BLaER1 (cell line): ENCODE data around the gene PPP2R2C.

Source experiments
- H3K27ac ChIP-seq: shearing (Covaris generic); formaldehyde crosslinking; 2 replicates; pipeline ENCODE4 v1.8.1; 2022
- H3K27me3 ChIP-seq: shearing (Covaris generic); formaldehyde crosslinking; 2 replicates; pipeline ENCODE4 v1.8.1; 2022
- H3K36me3 ChIP-seq: shearing (Covaris generic); formaldehyde crosslinking; 2 replicates; pipeline ENCODE4 v1.8.1; 2022
- H3K4me1 ChIP-seq: shearing (Covaris generic); formaldehyde crosslinking; 2 replicates; pipeline ENCODE4 v1.8.1; 2022
- H3K4me2 ChIP-seq: shearing (Covaris generic); formaldehyde crosslinking; 2 replicates; pipeline ENCODE4 v1.8.1; 2022
- H3K4me3 ChIP-seq: shearing (Covaris generic); formaldehyde crosslinking; 2 replicates; pipeline ENCODE4 v1.8.1; 2022
- H3K9ac ChIP-seq: shearing (Covaris generic); formaldehyde crosslinking; 2 replicates; pipeline ENCODE4 v1.8.1; 2022
- H3K9me3 ChIP-seq: shearing (Covaris generic); formaldehyde crosslinking; 2 replicates; pipeline ENCODE4 v1.8.1; 2022
- H4K20me1 ChIP-seq: shearing (Covaris generic); formaldehyde crosslinking; 2 replicates; pipeline ENCODE4 v1.8.1; 2022
- Cebpa-rat ChIP-seq: shearing (Covaris generic); IDR thresholded peaks from 2 replicates; pipeline ENCODE4 v1.8.1; 2022

Gene PPP2R2C

GRCh38 chr4:6299875-6300274, 172.5 kb downstream of the PPP2R2C start:
- H3K27ac ChIP-seq: no peak overlapping the region
- no peaks in the 10 kb centered on the region for H3K27me3 ChIP-seq
- no peaks in the 10 kb centered on the region for H4K20me1 ChIP-seq
- H3K9me3 ChIP-seq: no peaks in the 10 kb centered on the region; the same call in 1 of the 2 replicates
- no peak overlapping the region for H3K4me2 ChIP-seq
- H3K4me3 ChIP-seq: no peak overlapping the region
- H3K36me3 ChIP-seq: peaks cover 50% of the 10 kb centered on the region
- H3K9ac ChIP-seq: no peak overlapping the region
- no peak for TF ChIP-seq Cebpa-rat
- H3K4me1 ChIP-seq: peaks cover 68% of the 10 kb centered on the region

- H3K27me3 ChIP-seq: no peaks in the 10 kb centered on the region
- H3K9me3 ChIP-seq: no peaks in the 10 kb centered on the region; the same call in 1 of the 2 replicates
- TF ChIP-seq Cebpa-rat: no peak
- H3K27ac ChIP-seq: peak overlapping the region; percentile 72
- peaks cover 59% of the 10 kb centered on the region for H3K36me3 ChIP-seq
- no peaks in the 10 kb centered on the region for H4K20me1 ChIP-seq
- H3K4me3 ChIP-seq: no peak overlapping the region
- peaks cover 59% of the 10 kb centered on the region for H3K4me1 ChIP-seq
- peak overlapping the region; percentile 83 for H3K4me2 ChIP-seq
- no peak overlapping the region for H3K9ac ChIP-seq
Measured at GRCh38 chr4:6298852-6299251, 173.6 kb downstream of the PPP2R2C start.

GRCh38 chr4:6298035-6298434, 174.4 kb downstream of the PPP2R2C start:
- Histone ChIP-seq H3K36me3 (peaks cover 67% of the 10 kb centered on the region), H4K20me1 (no peaks in the 10 kb centered on the region), H3K27me3 (no peaks in the 10 kb centered on the region), H3K27ac (peak overlapping the region; percentile 72), H3K4me2 (peak overlapping the region; percentile 83), H3K4me1 (peaks cover 54% of the 10 kb centered on the region), H3K4me3 (no peak overlapping the region), H3K9me3 (no peaks in the 10 kb centered on the region; the same call in 1 of the 2 replicates), H3K9ac (no peak overlapping the region)
- TF ChIP-seq Cebpa-rat: no peak

- Histone ChIP-seq H3K4me3 (no peak overlapping the region), H3K9ac (no peak overlapping the region), H3K4me1 (peaks cover 54% of the 10 kb centered on the region), H3K9me3 (no peaks in the 10 kb centered on the region; the same call in 1 of the 2 replicates), H3K4me2 (peak overlapping the region; percentile 83), H4K20me1 (no peaks in the 10 kb centered on the region), H3K36me3 (peaks cover 69% of the 10 kb centered on the region), H3K27me3 (no peaks in the 10 kb centered on the region), H3K27ac (peak overlapping the region; percentile 72)
- no peak for TF ChIP-seq Cebpa-rat
Measured at GRCh38 chr4:6297266-6297815, 175.1 kb downstream of the PPP2R2C start.

- no peak for TF ChIP-seq Cebpa-rat
- no peak overlapping the region for H3K4me2 ChIP-seq
- H3K4me3 ChIP-seq: no peak overlapping the region
- H4K20me1 ChIP-seq: no peaks in the 10 kb centered on the region
- no peak overlapping the region for H3K27ac ChIP-seq
- H3K9me3 ChIP-seq: no peaks in the 10 kb centered on the region; the same call in 1 of the 2 replicates
- H3K27me3 ChIP-seq: no peaks in the 10 kb centered on the region
- H3K36me3 ChIP-seq: peaks cover 67% of the 10 kb centered on the region
- peaks cover 52% of the 10 kb centered on the region for H3K4me1 ChIP-seq
- H3K9ac ChIP-seq: no peak overlapping the region
Measured at GRCh38 chr4:6296026-6296425, 176.4 kb downstream of the PPP2R2C start.

- H4K20me1 ChIP-seq: no peaks in the 10 kb centered on the region
- H3K27me3 ChIP-seq: no peaks in the 10 kb centered on the region
- H3K27ac ChIP-seq: no peak overlapping the region
- peaks cover 67% of the 10 kb centered on the region for H3K36me3 ChIP-seq
- H3K4me3 ChIP-seq: no peak overlapping the region
- no peaks in the 10 kb centered on the region for H3K9me3 ChIP-seq
- TF ChIP-seq Cebpa-rat: no peak
- no peak overlapping the region for H3K4me2 ChIP-seq
- peaks cover 54% of the 10 kb centered on the region for H3K4me1 ChIP-seq
- H3K9ac ChIP-seq: no peak overlapping the region
Measured at GRCh38 chr4:6295495-6295894, 176.9 kb downstream of the PPP2R2C start.

- Histone ChIP-seq H3K9ac (no peak overlapping the region), H3K4me1 (peaks cover 55% of the 10 kb centered on the region), H3K36me3 (peaks cover 63% of the 10 kb centered on the region), H3K27me3 (no peaks in the 10 kb centered on the region), H3K4me3 (no peak overlapping the region), H3K27ac (no peak overlapping the region), H3K4me2 (no peak overlapping the region), H4K20me1 (no peaks in the 10 kb centered on the region), H3K9me3 (no peaks in the 10 kb centered on the region)
- TF ChIP-seq Cebpa-rat: no peak
Measured at GRCh38 chr4:6294705-6295421, 177.6 kb downstream of the PPP2R2C start.

- no peak overlapping the region for H3K4me3 ChIP-seq
- H3K27ac ChIP-seq: no peak overlapping the region
- no peak for TF ChIP-seq Cebpa-rat
- peaks cover 60% of the 10 kb centered on the region for H3K4me1 ChIP-seq
- H3K9me3 ChIP-seq: no peaks in the 10 kb centered on the region
- H4K20me1 ChIP-seq: no peaks in the 10 kb centered on the region
- no peak overlapping the region for H3K9ac ChIP-seq
- H3K27me3 ChIP-seq: no peaks in the 10 kb centered on the region
- H3K4me2 ChIP-seq: no peak overlapping the region
- H3K36me3 ChIP-seq: peaks cover 73% of the 10 kb centered on the region
Measured at GRCh38 chr4:6293661-6294060, 178.8 kb downstream of the PPP2R2C start.

- Histone ChIP-seq H3K4me3 (no peak overlapping the region), H3K36me3 (peaks cover 78% of the 10 kb centered on the region)
- no peak for TF ChIP-seq Cebpa-rat
Measured at GRCh38 chr4:6293097-6293445, 179.3 kb downstream of the PPP2R2C start.

GRCh38 chr4:6292376-6293096, 179.9 kb downstream of the PPP2R2C start:
- peaks cover 84% of the 10 kb centered on the region for H3K36me3 ChIP-seq
- H4K20me1 ChIP-seq: no peaks in the 10 kb centered on the region
- peaks cover 56% of the 10 kb centered on the region for H3K4me1 ChIP-seq
- H3K27me3 ChIP-seq: no peaks in the 10 kb centered on the region
- H3K4me2 ChIP-seq: peak overlapping the region; percentile 61
- no peak overlapping the region for H3K9ac ChIP-seq
- no peaks in the 10 kb centered on the region for H3K9me3 ChIP-seq
- H3K4me3 ChIP-seq: no peak overlapping the region
- H3K27ac ChIP-seq: peak overlapping the region; percentile 18; the same call in 1 of the 2 replicates
- no peak for TF ChIP-seq Cebpa-rat

More at GRCh38 chr4:6293097-6293445, 179.3 kb downstream of the PPP2R2C start:
- Histone ChIP-seq H3K27ac (peak overlapping the region; percentile 18; the same call in 1 of the 2 replicates), H3K27me3 (no peaks in the 10 kb centered on the region), H3K9ac (no peak overlapping the region), H4K20me1 (no peaks in the 10 kb centered on the region), H3K9me3 (no peaks in the 10 kb centered on the region), H3K4me2 (peak overlapping the region; percentile 61), H3K4me1 (peaks cover 60% of the 10 kb centered on the region)
